Measurements from ENCODE around the gene ACER1.

The ACER1 gene

DNA sequence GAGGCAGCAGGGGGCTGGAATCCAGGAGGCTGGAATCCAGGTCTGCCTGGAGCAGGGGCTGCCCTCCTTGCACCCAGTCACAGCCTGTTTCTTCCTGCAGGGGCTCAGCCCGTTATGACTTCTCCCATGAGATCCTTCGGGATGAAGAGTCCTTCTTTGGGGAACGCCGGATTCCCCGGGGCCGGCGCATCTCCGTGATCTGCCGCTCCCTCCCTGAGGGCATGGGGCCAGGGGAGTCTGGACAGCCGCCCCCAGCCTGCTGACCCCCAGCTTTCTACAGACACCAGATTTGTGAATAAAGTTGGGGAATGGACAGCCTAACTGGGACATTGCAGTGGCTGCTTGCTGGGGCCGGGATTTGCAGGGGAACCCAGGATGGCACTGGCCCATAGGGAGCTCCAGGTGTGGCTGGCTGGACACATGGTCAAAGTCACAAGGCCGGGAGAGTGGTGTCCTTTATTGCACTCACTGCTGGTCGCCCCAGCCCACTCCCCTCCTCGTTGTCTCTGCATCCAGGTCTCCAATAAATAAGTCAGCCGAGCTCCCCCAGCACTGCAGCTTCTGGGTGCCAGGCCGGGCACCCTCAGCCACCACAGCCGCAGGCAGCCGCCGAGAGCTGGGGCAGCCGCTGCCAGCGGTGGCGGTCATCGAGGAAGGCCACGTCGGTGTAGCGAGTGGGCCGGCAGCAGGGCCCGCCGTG, 41.4 kb upstream of the ACER1 start:
- Histone ChIP-seq H3K4me3 (ENCODE audit: low read length) (no peak overlapping the region), H3K4me1 (ENCODE audit: low read length) (peaks cover 9% of the 10 kb centered on the region), H4K20me1 (ENCODE audit: insufficient read depth, low read length) (no peaks in the 10 kb centered on the region), H3K27me3 (ENCODE audit: low read depth, low read length) (no peaks in the 10 kb centered on the region), H3K9me3 (ENCODE audit: insufficient read depth, low read length) (peaks cover under 1% of the 10 kb centered on the region; the same call in 1 of the 2 replicates), H3K36me3 (replicated peaks; ENCODE audit: low read depth, low read length) (peaks cover 14% of the 10 kb centered on the region), H3K9ac (ENCODE audit: low read length) (no peak overlapping the region), H3K79me2 (ENCODE audit: low read length) (no peaks in the 10 kb centered on the region), H3K4me2 (ENCODE audit: low read length) (no peak overlapping the region), H2AFZ (ENCODE audit: low read depth, low read length) (no peak overlapping the region), H3K27ac (ENCODE audit: low read length) (no peak overlapping the region)
- TF ChIP-seq EZH2phosphoT487 (IDR thresholded peaks at IDR 0.05; ENCODE audit: low read depth), result no peak
- TF ChIP-seq, protein P1, sequence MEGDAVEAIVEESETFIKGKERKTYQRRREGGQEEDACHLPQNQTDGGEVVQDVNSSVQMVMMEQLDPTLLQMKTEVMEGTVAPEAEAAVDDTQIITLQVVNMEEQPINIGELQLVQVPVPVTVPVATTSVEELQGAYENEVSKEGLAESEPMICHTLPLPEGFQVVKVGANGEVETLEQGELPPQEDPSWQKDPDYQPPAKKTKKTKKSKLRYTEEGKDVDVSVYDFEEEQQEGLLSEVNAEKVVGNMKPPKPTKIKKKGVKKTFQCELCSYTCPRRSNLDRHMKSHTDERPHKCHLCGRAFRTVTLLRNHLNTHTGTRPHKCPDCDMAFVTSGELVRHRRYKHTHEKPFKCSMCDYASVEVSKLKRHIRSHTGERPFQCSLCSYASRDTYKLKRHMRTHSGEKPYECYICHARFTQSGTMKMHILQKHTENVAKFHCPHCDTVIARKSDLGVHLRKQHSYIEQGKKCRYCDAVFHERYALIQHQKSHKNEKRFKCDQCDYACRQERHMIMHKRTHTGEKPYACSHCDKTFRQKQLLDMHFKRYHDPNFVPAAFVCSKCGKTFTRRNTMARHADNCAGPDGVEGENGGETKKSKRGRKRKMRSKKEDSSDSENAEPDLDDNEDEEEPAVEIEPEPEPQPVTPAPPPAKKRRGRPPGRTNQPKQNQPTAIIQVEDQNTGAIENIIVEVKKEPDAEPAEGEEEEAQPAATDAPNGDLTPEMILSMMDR (IDR thresholded peaks at IDR 0.05; ENCODE audit: low read depth, low read length), result no peak

DNA sequence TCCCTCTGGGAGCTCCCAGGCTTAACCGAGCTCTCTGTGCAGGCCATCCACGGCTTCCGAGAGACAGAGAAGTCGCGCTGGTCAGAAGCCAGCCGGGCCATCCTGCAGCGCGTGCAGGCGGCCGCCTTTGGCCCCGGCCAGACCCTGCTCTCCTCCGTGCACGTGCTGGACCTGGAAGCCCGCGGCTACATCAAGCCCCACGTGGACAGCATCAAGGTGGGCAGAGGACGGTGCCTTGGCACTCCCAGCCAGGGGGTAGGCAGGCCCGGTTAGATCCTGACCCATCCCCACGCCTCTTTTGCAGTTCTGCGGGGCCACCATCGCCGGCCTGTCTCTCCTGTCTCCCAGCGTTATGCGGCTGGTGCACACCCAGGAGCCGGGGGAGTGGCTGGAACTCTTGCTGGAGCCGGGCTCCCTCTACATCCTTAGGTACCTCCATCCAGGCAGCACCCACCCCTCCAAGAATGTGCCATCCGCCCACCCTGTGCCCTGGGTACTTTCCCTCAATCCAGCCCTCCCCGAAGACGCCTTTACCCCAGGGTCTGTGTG, 40.8 kb upstream of the ACER1 start:
- Histone ChIP-seq H3K36me3 (replicated peaks; ENCODE audit: low read depth, low read length) (peaks cover 8% of the 10 kb centered on the region), H3K4me2 (ENCODE audit: low read length) (peak overlapping the region; percentile 91), H3K4me3 (ENCODE audit: low read length) (peak overlapping the region; percentile 81), H3K27ac (ENCODE audit: low read length) (no peak overlapping the region), H2AFZ (ENCODE audit: low read depth, low read length) (no peak overlapping the region), H3K4me1 (ENCODE audit: low read length) (peaks cover 9% of the 10 kb centered on the region), H3K27me3 (ENCODE audit: low read depth, low read length) (no peaks in the 10 kb centered on the region), H3K9me3 (ENCODE audit: insufficient read depth, low read length) (no peaks in the 10 kb centered on the region), H4K20me1 (ENCODE audit: insufficient read depth, low read length) (no peaks in the 10 kb centered on the region), H3K9ac (ENCODE audit: low read length) (peak overlapping the region; percentile 58; the same call in 1 of the 2 replicates), H3K79me2 (ENCODE audit: low read length) (no peaks in the 10 kb centered on the region)
- TF ChIP-seq EZH2phosphoT487 (IDR thresholded peaks at IDR 0.05; ENCODE audit: low read depth), result no peak
- TF ChIP-seq, protein P1 (IDR thresholded peaks at IDR 0.05; ENCODE audit: low read depth, low read length), result no peak

DNA sequence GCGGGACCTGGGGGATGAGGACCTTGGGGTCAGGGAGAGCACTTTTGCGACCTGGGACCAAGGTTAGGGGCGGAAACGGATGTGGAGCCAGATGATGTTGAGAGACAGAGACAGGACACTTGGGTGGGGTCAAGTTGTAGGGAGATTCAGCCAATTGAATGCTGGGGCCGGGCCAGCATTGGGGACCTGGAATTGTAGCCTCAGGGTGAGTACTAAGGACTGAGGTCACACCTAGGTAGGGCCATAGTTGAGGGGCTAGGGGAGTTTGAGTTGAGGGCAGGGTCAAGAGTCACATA, 40.3 kb upstream of the ACER1 start:
- H2AFZ ChIP-seq (ENCODE audit: low read depth, low read length), result no peak overlapping the region
- no peak for TF ChIP-seq EZH2phosphoT487 (IDR thresholded peaks at IDR 0.05; ENCODE audit: low read depth)
- TF ChIP-seq, protein P1 (IDR thresholded peaks at IDR 0.05; ENCODE audit: low read depth, low read length), result no peak
- H3K9ac ChIP-seq (ENCODE audit: low read length), result peak overlapping the region; percentile 58

DNA sequence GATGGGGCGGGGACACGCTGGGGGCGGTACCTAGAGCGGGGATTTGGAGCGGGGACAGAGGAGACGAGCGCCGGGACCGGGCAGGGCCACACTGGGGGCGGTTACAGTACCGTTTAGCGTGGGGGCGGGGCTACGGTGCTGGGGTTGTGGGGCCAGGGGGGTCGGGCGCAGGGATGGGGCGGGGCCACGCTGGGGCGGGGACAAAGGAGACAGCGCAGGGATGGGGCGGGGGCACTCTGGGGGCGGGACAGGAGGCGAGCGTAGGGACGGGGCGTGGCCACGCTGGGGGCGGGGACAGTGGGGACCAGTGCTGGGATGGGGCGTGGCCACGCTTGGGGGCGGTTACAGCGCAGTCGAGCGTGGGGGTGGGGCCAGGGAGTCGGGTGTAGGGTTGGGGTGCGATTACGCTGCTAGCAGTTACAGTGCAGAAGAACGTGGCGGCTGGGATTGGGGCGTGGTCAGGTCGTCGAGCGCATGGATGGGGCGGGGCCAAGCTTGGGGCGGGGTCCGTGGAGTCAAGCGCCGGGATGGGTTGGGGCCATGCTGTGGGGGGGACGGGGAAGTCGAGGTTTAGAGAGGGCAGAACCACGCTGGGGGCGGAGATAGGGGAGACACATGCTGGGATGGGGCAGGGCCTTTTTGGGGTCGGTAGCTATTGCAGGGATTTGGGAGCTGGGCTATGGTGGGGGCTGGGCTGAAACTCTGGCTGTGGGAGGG, 39.8 kb upstream of the ACER1 start:
- H3K27me3 ChIP-seq (ENCODE audit: low read depth, low read length), result no peaks in the 10 kb centered on the region
- H2AFZ ChIP-seq (ENCODE audit: low read depth, low read length), result peak overlapping the region; percentile 80; the same call in 1 of the 2 replicates
- H3K9me3 ChIP-seq (ENCODE audit: insufficient read depth, low read length), result no peaks in the 10 kb centered on the region
- peak overlapping the region; percentile 86 for H3K9ac ChIP-seq (ENCODE audit: low read length)
- H3K4me1 ChIP-seq (ENCODE audit: low read length), result peaks cover 9% of the 10 kb centered on the region
- peak overlapping the region; percentile 91 for H3K4me2 ChIP-seq (ENCODE audit: low read length)
- peaks cover 7% of the 10 kb centered on the region for H3K36me3 ChIP-seq (replicated peaks; ENCODE audit: low read depth, low read length)
- peak overlapping the region; percentile 85 for H3K27ac ChIP-seq (ENCODE audit: low read length)
- H3K4me3 ChIP-seq (ENCODE audit: low read length), result peak overlapping the region; percentile 83
- H4K20me1 ChIP-seq (ENCODE audit: insufficient read depth, low read length), result no peaks in the 10 kb centered on the region
- H3K79me2 ChIP-seq (ENCODE audit: low read length), result no peaks in the 10 kb centered on the region
- TF ChIP-seq, protein P1 (IDR thresholded peaks at IDR 0.05; ENCODE audit: low read depth, low read length), result no peak
- TF ChIP-seq EZH2phosphoT487 (IDR thresholded peaks at IDR 0.05; ENCODE audit: low read depth), result no peak

More for the DNA sequence above, 40.3 kb upstream of the ACER1 start:
- Histone ChIP-seq H3K4me2 (ENCODE audit: low read length) (peak overlapping the region; percentile 91), H3K36me3 (replicated peaks; ENCODE audit: low read depth, low read length) (peaks cover 7% of the 10 kb centered on the region), H4K20me1 (ENCODE audit: insufficient read depth, low read length) (no peaks in the 10 kb centered on the region), H3K4me3 (ENCODE audit: low read length) (peak overlapping the region; percentile 81), H3K27me3 (ENCODE audit: low read depth, low read length) (no peaks in the 10 kb centered on the region), H3K4me1 (ENCODE audit: low read length) (peaks cover 9% of the 10 kb centered on the region), H3K27ac (ENCODE audit: low read length) (peak overlapping the region; percentile 10), H3K9me3 (ENCODE audit: insufficient read depth, low read length) (no peaks in the 10 kb centered on the region), H3K79me2 (ENCODE audit: low read length) (no peaks in the 10 kb centered on the region)
